GM12878 (cell line): ENCODE data around the gene GMPPA. TPM values are rescaled to one million over a fixed set of nuclear protein-coding genes. Genes with fewer than 3 reads are reported as not detected.

Experiments used
- ATAC-seq: fragments of 200-7000 bp; cut with Tn5 transposase; 3 replicates; pipeline ENCODE4 v1.9.1; 2020; ENCODE audit warnings: mild to moderate bottlenecking, moderate library complexity
- BruUV-seq: library from RNA; stranded (reverse); fragments of 400-500 nt; replicated peaks from 2 replicates; lab custom pipeline; 2021; lab: Mats Ljungman, UMichigan
- CTCF ChIA-PET: fragments of 300-600 bp; sonication (Branson Sonifier 250); formaldehyde crosslinking; extraction: SDS; loops from one replicate; lab custom pipeline; 2021; ENCODE audit warnings: inconsistent platforms; lab: Yijun Ruan, JAX
- POLR2A ChIA-PET: fragments of 350-600 bp; formaldehyde crosslinking; extraction: SDS; loops from one replicate; lab custom pipeline; 2021; ENCODE audit warnings: inconsistent platforms; lab: Charles Lee
- RAD21 ChIA-PET: fragments of 300-600 bp; sonication (Branson Sonifier 250); formaldehyde crosslinking; loops from one replicate; lab custom pipeline; 2023; ENCODE audit warnings: antibody characterized with exemption; ENCODE audit not compliant: unreplicated experiment; lab: Charles Lee
- SMC1A ChIA-PET: fragments of 300-600 bp; sonication (Branson Sonifier 250); formaldehyde crosslinking; loops from one replicate; lab custom pipeline; 2023; ENCODE audit not compliant: unreplicated experiment, uncharacterized antibody; lab: Charles Lee
- DNase-seq: peaks from one replicate; pipeline ENCODE4 v3.0.0-alpha.2; 2011; ENCODE audit warnings: low read depth, low spot score
- FAIRE-seq: peaks from 3 replicates; lab custom pipeline; 2011; peaks lifted over from hg19 to GRCh38; lab: Jason Lieb, UNC
- H2AFZ ChIP-seq: 2 replicates; pipeline ENCODE4 v1.6.0; 2011; ENCODE audit warnings: low read depth, low read length, control low read depth; ENCODE audit not compliant: control insufficient read depth
- H3K27ac ChIP-seq: 2 replicates; pipeline ENCODE4 v1.5.1; 2011; ENCODE audit warnings: control low read depth; ENCODE audit not compliant: control insufficient read depth, insufficient read depth
- H3K27me3 ChIP-seq, 2 experiments: replicated peaks in 1 of 2; 2 replicates each; pipeline versions ENCODE4 v1.6.0 to v1.6.1; 2011; ENCODE audit warnings: low read length in 1 of 2; ENCODE audit not compliant: control insufficient read depth in 2 of 2, insufficient read depth in 2 of 2
- H3K36me3 ChIP-seq, 2 experiments: 2 replicates each; pipeline ENCODE4 v1.5.1; 2011; ENCODE audit warnings: low read length in 1 of 2; ENCODE audit not compliant: control insufficient read depth in 2 of 2, insufficient read depth in 2 of 2
- H3K4me1 ChIP-seq: 2 replicates; pipeline ENCODE4 v1.6.1; 2011; ENCODE audit warnings: mild to moderate bottlenecking, low read length, moderate library complexity, mixed read lengths; ENCODE audit not compliant: control insufficient read depth, insufficient read depth
- H3K4me2 ChIP-seq: 2 replicates; pipeline ENCODE4 v1.6.0; 2011; ENCODE audit warnings: control low read depth; ENCODE audit not compliant: control insufficient read depth, insufficient read depth
- H3K4me3 ChIP-seq: fragments of 200-600 bp; sonication (generic); 2 replicates; pipeline ENCODE4 v1.5.1; 2016
- H3K79me2 ChIP-seq: 2 replicates; pipeline ENCODE4 v1.6.0; 2011; ENCODE audit warnings: low read length; ENCODE audit not compliant: control insufficient read depth, insufficient read depth
- H3K9ac ChIP-seq: 2 replicates; pipeline ENCODE4 v1.8.0; 2011; ENCODE audit warnings: low read length, control low read depth, mixed read lengths; ENCODE audit not compliant: control insufficient read depth, insufficient read depth
- H3K9me3 ChIP-seq: replicated peaks from 3 replicates; pipeline ENCODE4 v1.5.1; 2011; ENCODE audit warnings: mild to moderate bottlenecking, low read length; ENCODE audit not compliant: control insufficient read depth, insufficient read depth
- H4K20me1 ChIP-seq: 2 replicates; pipeline ENCODE4 v1.6.0; 2011; ENCODE audit not compliant: control insufficient read depth, insufficient read depth
- ESRRA ChIP-seq: IDR thresholded peaks from 2 replicates; pipeline ENCODE4 v1.6.1; 2012; ENCODE audit warnings: mild to moderate bottlenecking, low read length, improper control_type of control experiment
- MTA2 ChIP-seq: fragments of 450-650 bp; IDR thresholded peaks from 2 replicates; pipeline ENCODE4 v1.6.1; 2016; ENCODE audit warnings: low read depth, mild to moderate bottlenecking, moderate library complexity
- NFYB ChIP-seq: IDR thresholded peaks from 2 replicates; pipeline ENCODE4 v1.6.1; 2011; ENCODE audit warnings: low read depth, mild to moderate bottlenecking, low read length, improper control_type of control experiment, moderate library complexity; ENCODE audit not compliant: insufficient read depth
- PAX5 ChIP-seq: IDR thresholded peaks from 2 replicates; pipeline ENCODE4 v1.6.1; 2011; ENCODE audit warnings: low read depth, low read length, borderline replicate concordance
- SMAD5 ChIP-seq: IDR thresholded peaks from 2 replicates; pipeline ENCODE4 v1.6.1; 2016; ENCODE audit warnings: antibody characterized with exemption, low read depth
- SREBF2 ChIP-seq: IDR thresholded peaks from 2 replicates; pipeline ENCODE4 v1.6.1; 2012; ENCODE audit warnings: mild to moderate bottlenecking, low read length
- TCF7 ChIP-seq: IDR thresholded peaks from 2 replicates; pipeline ENCODE4 v1.6.1; 2014; ENCODE audit warnings: antibody characterized with exemption, borderline replicate concordance
- ZBTB4 ChIP-seq: fragments of 450-650 bp; formaldehyde crosslinking; IDR thresholded peaks from 2 replicates; pipeline ENCODE4 v1.4.0; 2022; ENCODE audit warnings: mild to moderate bottlenecking, moderate library complexity
- ZNF217 ChIP-seq: fragments of 450-650 bp; IDR thresholded peaks from 2 replicates; pipeline ENCODE4 v1.6.1; 2017; ENCODE audit warnings: antibody characterized with exemption, mild to moderate bottlenecking
- ZNF384 ChIP-seq: IDR thresholded peaks from 2 replicates; pipeline ENCODE4 v1.6.1; 2012; ENCODE audit warnings: low read depth, mild to moderate bottlenecking, low read length, improper control_type of control experiment, borderline replicate concordance
- WGBS: methylation state at CpG from one replicate; pipeline ENCODE4 v1.1.6; 2016; ENCODE audit warnings: low lambda C conversion rate; ENCODE audit not compliant: insufficient replicate concordance, insufficient coverage; ENCODE audit errors: missing lambda C conversion rate; 5-methylcytosine and 5-hydroxymethylcytosine counted together
- in situ Hi-C: fragments of 300-500 bp; cut with MboI; formaldehyde crosslinking; loops from 9 replicates; pipeline ENCODE4 v1.14.3; 2018; ENCODE audit warnings: mixed read lengths
- intact Hi-C: fragments of 100-400 bp; cut with micrococcal nuclease; formaldehyde crosslinking; loops from one replicate; pipeline ENCODE4 v1.14.2; 2022; ENCODE audit not compliant: unreplicated experiment
- polyA plus RNA-seq, 11 experiments: library from polyadenylated mRNA; depleted of rRNA in 4 of 11; unstranded in 6 of 11; stranded (reverse) in 5 of 11; fragments of >200 nt; fragmentation: Nextera tagmentation in 4 of 11; fragmentation: Illumina TruSeq in 1 of 11; extraction: Ambion mirVana in 4 of 11; extraction: Trizol in 1 of 11; gene quantifications; 1 replicate in 1 of 11; 2 replicates in 10 of 11; pipeline versions ENCODE4 v1.2.1 to v1.2.3, GENCODE V29; 2011 to 2016; ENCODE audit warnings: inconsistent platforms in 2 of 11, missing spikeins in 2 of 11, low read depth in 1 of 11
- total RNA-seq, 4 experiments: library from RNA; depleted of rRNA in 3 of 4; stranded (reverse); fragments of >200 nt in 3 of 4; fragmentation: Illumina TruSeq in 1 of 4; extraction: Trizol in 1 of 4; gene quantifications; 2 replicates each; pipeline versions ENCODE4 v1.2.1 to v1.2.3, GENCODE V29; 2013 to 2021
- TF ChIP-seq, protein P1 (sequence below): IDR thresholded peaks from 2 replicates; pipeline ENCODE4 v1.6.1; 2011; ENCODE audit warnings: low read depth, mild to moderate bottlenecking, low read length, moderate library complexity, borderline replicate concordance; ENCODE audit errors: extremely low read depth
- TF ChIP-seq, protein P2 (sequence below): fragments of 450-650 bp; IDR thresholded peaks from 2 replicates; pipeline ENCODE4 v1.6.1; 2017; ENCODE audit warnings: mild to moderate bottlenecking, low read depth, inconsistent platforms; ENCODE audit not compliant: poor library complexity, severe bottlenecking

Gene GMPPA
- total and polyA plus RNA-seq, 10 of the 15 experiments (the other 5 are each of a cell fraction or from before 2014, with no cell fraction given): 1.9 to 83.2 (median 45.0) TPM

DNA sequence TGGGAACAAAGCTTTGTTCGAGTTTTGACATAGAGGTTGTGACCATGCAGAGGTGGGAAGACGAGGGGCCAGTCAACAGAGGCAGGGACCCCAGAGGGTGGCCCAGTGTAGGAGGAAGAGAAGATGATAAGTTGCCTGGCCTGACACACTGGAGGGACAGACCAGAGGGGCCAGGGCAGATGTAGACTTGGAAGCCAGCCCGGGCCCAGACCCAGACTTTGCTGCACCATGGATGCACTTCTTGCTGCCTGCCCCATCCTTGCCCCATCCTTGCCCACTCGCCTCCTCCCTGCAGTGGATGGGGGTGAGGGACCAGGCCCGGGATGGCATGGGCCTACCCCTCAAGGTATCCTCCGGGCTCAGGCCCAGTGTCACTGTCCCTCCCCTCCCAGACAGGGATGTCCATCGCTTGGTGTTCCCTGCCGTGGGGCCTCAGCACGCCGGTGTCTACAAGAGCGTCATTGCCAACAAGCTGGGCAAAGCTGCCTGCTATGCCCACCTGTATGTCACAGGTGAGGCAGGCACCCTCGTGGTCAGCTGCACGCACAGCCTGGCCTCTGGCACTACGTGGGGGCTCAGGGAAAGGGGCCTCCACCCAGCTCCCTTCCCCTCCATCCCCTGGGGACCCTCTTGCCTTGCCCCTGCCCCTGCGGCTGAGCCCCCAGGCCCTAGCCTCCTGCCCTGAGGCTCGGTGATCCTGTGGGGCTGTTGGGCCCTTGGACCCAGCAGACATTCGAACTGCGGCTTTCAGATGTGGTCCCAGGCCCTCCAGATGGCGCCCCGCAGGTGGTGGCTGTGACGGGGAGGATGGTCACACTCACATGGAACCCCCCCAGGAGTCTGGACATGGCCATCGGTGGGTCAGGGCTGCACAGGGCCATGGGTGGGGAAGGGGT lies 27.0 kb upstream of the GMPPA start (continued):
- TF ChIP-seq ZBTB4: no peak
- no peak for TF ChIP-seq PAX5
- no peak for TF ChIP-seq NFYB
- TF ChIP-seq SREBF2: no peak
- TF ChIP-seq, all 136 proteins: peak for 0

DNA sequence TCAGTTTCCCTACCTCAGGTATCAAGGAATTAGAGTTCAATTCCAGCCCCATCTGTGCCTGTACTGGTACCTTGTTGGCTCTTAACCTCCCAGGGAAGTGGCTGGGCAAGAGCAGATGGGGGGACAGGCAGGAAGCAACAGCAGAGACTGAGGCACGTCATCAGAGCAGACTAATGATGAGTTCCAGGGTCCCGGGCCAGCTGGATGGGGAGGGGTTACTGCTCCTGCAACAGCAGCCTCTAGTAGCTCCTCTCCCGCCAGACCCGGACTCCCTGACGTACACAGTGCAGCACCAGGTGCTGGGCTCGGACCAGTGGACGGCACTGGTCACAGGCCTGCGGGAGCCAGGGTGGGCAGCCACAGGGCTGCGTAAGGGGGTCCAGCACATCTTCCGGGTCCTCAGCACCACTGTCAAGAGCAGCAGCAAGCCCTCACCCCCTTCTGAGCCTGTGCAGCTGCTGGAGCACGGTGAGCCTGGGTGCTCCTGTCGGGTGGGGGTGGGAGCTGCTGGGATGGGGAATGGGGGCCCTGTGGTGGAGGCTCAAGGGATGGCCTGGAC lies 26.0 kb upstream of the GMPPA start:
- intact Hi-C loops: loop anchor here (10.0 kb wide), 1 partner anchor 162 kb away; no protein-coding TSS in a partner anchor
- H3K4me3 ChIP-seq: no peak overlapping the region
- H3K9ac ChIP-seq: no peak overlapping the region
- POLR2A ChIA-PET: interaction anchor here (0.6 kb wide), 1 partner anchor 85 kb away, joined by 3 read pairs; the partner anchor contains the start of gene DNPEP
- H3K36me3 ChIP-seq: no peaks in the 10 kb centered on the region
- SMC1A ChIA-PET: no interaction called here
- H2AFZ ChIP-seq: no peak overlapping the region
- no peaks in the 10 kb centered on the region for H3K9me3 ChIP-seq
- BruUV-seq: no TSS peak
- TF ChIP-seq SREBF2: no peak
- no peak for TF ChIP-seq TCF7
- TF ChIP-seq SMAD5: no peak
- TF ChIP-seq ESRRA: no peak
- no peak for TF ChIP-seq ZNF384
- no peak for TF ChIP-seq MTA2
- TF ChIP-seq, protein P1, sequence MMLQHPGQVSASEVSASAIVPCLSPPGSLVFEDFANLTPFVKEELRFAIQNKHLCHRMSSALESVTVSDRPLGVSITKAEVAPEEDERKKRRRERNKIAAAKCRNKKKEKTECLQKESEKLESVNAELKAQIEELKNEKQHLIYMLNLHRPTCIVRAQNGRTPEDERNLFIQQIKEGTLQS: no peak
- TF ChIP-seq, protein P2, sequence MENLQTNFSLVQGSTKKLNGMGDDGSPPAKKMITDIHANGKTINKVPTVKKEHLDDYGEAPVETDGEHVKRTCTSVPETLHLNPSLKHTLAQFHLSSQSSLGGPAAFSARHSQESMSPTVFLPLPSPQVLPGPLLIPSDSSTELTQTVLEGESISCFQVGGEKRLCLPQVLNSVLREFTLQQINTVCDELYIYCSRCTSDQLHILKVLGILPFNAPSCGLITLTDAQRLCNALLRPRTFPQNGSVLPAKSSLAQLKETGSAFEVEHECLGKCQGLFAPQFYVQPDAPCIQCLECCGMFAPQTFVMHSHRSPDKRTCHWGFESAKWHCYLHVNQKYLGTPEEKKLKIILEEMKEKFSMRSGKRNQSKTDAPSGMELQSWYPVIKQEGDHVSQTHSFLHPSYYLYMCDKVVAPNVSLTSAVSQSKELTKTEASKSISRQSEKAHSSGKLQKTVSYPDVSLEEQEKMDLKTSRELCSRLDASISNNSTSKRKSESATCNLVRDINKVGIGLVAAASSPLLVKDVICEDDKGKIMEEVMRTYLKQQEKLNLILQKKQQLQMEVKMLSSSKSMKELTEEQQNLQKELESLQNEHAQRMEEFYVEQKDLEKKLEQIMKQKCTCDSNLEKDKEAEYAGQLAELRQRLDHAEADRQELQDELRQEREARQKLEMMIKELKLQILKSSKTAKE: no peak
- TF ChIP-seq ZNF217: no peak
- WGBS: 38% methylated on average over 12 of the region's 12 CpGs
- in situ Hi-C loops: no loop called here
- no peak overlapping the region for H3K4me2 ChIP-seq
- RAD21 ChIA-PET: interaction anchor here (1.6 kb wide), 1 partner anchor 57 kb away, joined by 5 read pairs; no protein-coding TSS in a partner anchor
- H3K27me3 ChIP-seq: no peaks in the 10 kb centered on the region; a peak in 1 of 4 replicates
- no peak overlapping the region for H3K27ac ChIP-seq
- CTCF ChIA-PET: interaction anchor here (1.2 to 2.3 kb wide), 4 partner anchors 13 to 58 kb away, joined by 5 to 11 read pairs (median 7); a partner anchor contains a TSS
- DNase-seq (no peak), FAIRE-seq (no peak), ATAC-seq (no peak)
- no peaks in the 10 kb centered on the region for H3K79me2 ChIP-seq
- no peaks in the 10 kb centered on the region for H4K20me1 ChIP-seq
- H3K4me1 ChIP-seq: no peaks in the 10 kb centered on the region
